ENCODE results near the gene OR1E2. TPM values are rescaled to one million over a fixed set of nuclear protein-coding genes. Genes with fewer than 3 reads are reported as not detected.
"Not testable (repeated sequence)": the region's sequence is repeated elsewhere in the genome, so short reads cannot be mapped to it uniquely, and the experiment has no call there.

The OR1E2 gene
- total RNA-seq = not detected

- no peak for DNase-seq
These were observed at the start of gene OR1E2 for GRCh38 chr17:3433741-3434140. OR1E2 (minus strand) TSS chr17:3433841; CDS start chr17:3433841, 0 bp downstream.

- DNase-seq = peak; percentile 1
These were observed 49.2 kb upstream of the OR1E2 start for GRCh38 chr17:3482852-3483251.

GRCh38 chr17:3479988-3480387 is 46.3 kb upstream of the OR1E2 start:
- DNase-seq = no peak

- DNase-seq = peak; percentile 41
These were observed 42.4 kb upstream of the OR1E2 start, which contains the start of gene ASPA for GRCh38 chr17:3475812-3476610. ASPA (plus strand) TSS chr17:3475997; CDS start chr17:3476160, 163 bp downstream.

- peak; percentile 73 for DNase-seq
These were observed 41.6 kb upstream of the OR1E2 start for GRCh38 chr17:3475251-3475685.

GRCh38 chr17:3474212-3474611 is 40.6 kb upstream of the OR1E2 start:
- DNase-seq = peak; percentile 76

GRCh38 chr17:3472137-3472536 is 38.5 kb upstream of the OR1E2 start:
- DNase-seq = no peak

- DNase-seq = no peak
These were observed 38.0 kb upstream of the OR1E2 start, which contains the start of gene SPATA22 for GRCh38 chr17:3471599-3471998. SPATA22 (minus strand) TSS chr17:3471819; CDS start chr17:3469325, 2,494 bp downstream.

GRCh38 chr17:3469529-3469928 is 35.9 kb upstream of the OR1E2 start:
- DNase-seq = no peak

- DNase-seq = not testable (repeated sequence)
These were observed 32.7 kb upstream of the OR1E2 start for GRCh38 chr17:3466355-3466754.

GRCh38 chr17:3448059-3448665 is 14.5 kb upstream of the OR1E2 start:
- no peak for DNase-seq

- DNase-seq = no peak
These were observed 14.0 kb upstream of the OR1E2 start for GRCh38 chr17:3447625-3448024.

- DNase-seq = no peak
These were observed 6.8 kb upstream of the OR1E2 start for GRCh38 chr17:3440451-3440850.

GRCh38 chr17:3438368-3438767 is 4.7 kb upstream of the OR1E2 start:
- DNase-seq = no peak

GRCh38 chr17:3433215-3433614 is 426 bp downstream of the OR1E2 start:
- DNase-seq = not testable (repeated sequence)

GRCh38 chr17:3418222-3418621 is 15.4 kb downstream of the OR1E2 start:
- DNase-seq = no peak

GRCh38 chr17:3415610-3416009 is 18.0 kb downstream of the OR1E2 start:
- no peak for DNase-seq

- not testable (repeated sequence) for DNase-seq
These were observed 21.4 kb downstream of the OR1E2 start for GRCh38 chr17:3412216-3412615.

GRCh38 chr17:3411070-3411469 is 22.6 kb downstream of the OR1E2 start, which contains the start of gene OR3A3:
OR3A3 (plus strand) TSS chr17:3411370.
- no peak for DNase-seq

GRCh38 chr17:3403856-3404255 is 29.8 kb downstream of the OR1E2 start:
- DNase-seq = not testable (repeated sequence)

GRCh38 chr17:3401786-3402185 is 31.9 kb downstream of the OR1E2 start:
- DNase-seq = no peak

GRCh38 chr17:3400055-3400454 is 33.6 kb downstream of the OR1E2 start:
- no peak for DNase-seq

- DNase-seq = no peak
These were observed 35.3 kb downstream of the OR1E2 start, which contains the start of gene OR1E1 for GRCh38 chr17:3398310-3398709. OR1E1 (minus strand) TSS chr17:3398410; CDS start chr17:3398410, 0 bp downstream.

All from skin of body (tissue), 2 donors.